IMR-90 (cell line): ENCODE results near the gene CTNND2. TPM values are rescaled to one million over a fixed set of nuclear protein-coding genes. Genes with fewer than 3 reads are reported as not detected.

ENCODE experiments used
- ATAC-seq: fragments of 200-7000 bp; cut with Tn5 transposase; 2 replicates; pipeline ENCODE4 v1.9.1; 2020; ENCODE audit warnings: low read depth, mild to moderate bottlenecking, moderate library complexity
- BruUV-seq: library from RNA; stranded (reverse); fragments of 400-500 nt; replicated peaks from 2 replicates; lab custom pipeline; 2021; lab: Mats Ljungman, UMichigan
- CTCF ChIA-PET: fragments of 300-600 bp; formaldehyde crosslinking; extraction: SDS; loops from one replicate; lab custom pipeline; 2021; ENCODE audit warnings: antibody characterized with exemption; lab: Yijun Ruan, JAX
- POLR2A ChIA-PET: fragments of 300-600 bp; sonication (Branson Sonifier 250); formaldehyde crosslinking; loops from one replicate; lab custom pipeline; 2022; ENCODE audit warnings: antibody characterized with exemption; ENCODE audit not compliant: unreplicated experiment; lab: Charles Lee
- DNase-seq: peaks from one replicate; pipeline ENCODE4 v3.0.0; 2013
- H2AFZ ChIP-seq: replicated peaks from 2 replicates; pipeline ENCODE3; 2013; ENCODE audit warnings: low read length, mild to moderate bottlenecking; ENCODE audit not compliant: poor library complexity
- H2AK5ac ChIP-seq: 2 replicates; pipeline ENCODE4 v1.6.1; 2013; ENCODE audit warnings: low read depth, low read length, inconsistent platforms
- H2AK9ac ChIP-seq: replicated peaks from 2 replicates; pipeline ENCODE3; 2013; ENCODE audit warnings: mild to moderate bottlenecking, low read depth, low read length, moderate library complexity; ENCODE audit not compliant: poor library complexity
- H2BK120ac ChIP-seq: 2 replicates; pipeline ENCODE4 v1.6.1; 2013; ENCODE audit warnings: low read depth, low read length, inconsistent platforms
- H2BK15ac ChIP-seq: 3 replicates; pipeline ENCODE4 v1.6.1; 2013; ENCODE audit warnings: low read depth, low read length, inconsistent platforms
- H2BK20ac ChIP-seq: 2 replicates; pipeline ENCODE4 v1.6.1; 2013; ENCODE audit warnings: low read depth, mild to moderate bottlenecking, inconsistent platforms, low read length, moderate library complexity
- H2BK5ac ChIP-seq: 2 replicates; pipeline ENCODE4 v1.6.1; 2013; ENCODE audit warnings: mild to moderate bottlenecking, low read depth, low read length, inconsistent platforms; ENCODE audit not compliant: poor library complexity, severe bottlenecking
- H3K14ac ChIP-seq: replicated peaks from 2 replicates; pipeline ENCODE4 v1.6.1; 2013; ENCODE audit warnings: low read depth, low read length, inconsistent platforms
- H3K18ac ChIP-seq: 2 replicates; pipeline ENCODE4 v1.6.1; 2013; ENCODE audit warnings: low read depth, low read length, control low read depth
- H3K23ac ChIP-seq: 2 replicates; pipeline ENCODE4 v1.6.1; 2013; ENCODE audit warnings: low read depth, low read length, inconsistent platforms
- H3K27ac ChIP-seq: 2 replicates; pipeline ENCODE4 v1.5.1; 2013; ENCODE audit warnings: mild to moderate bottlenecking, control low read depth, low read length; ENCODE audit not compliant: insufficient read depth
- H3K27me3 ChIP-seq: 2 replicates; pipeline ENCODE4 v1.6.1; 2013; ENCODE audit warnings: low read length; ENCODE audit not compliant: control insufficient read depth, insufficient read depth
- H3K36me3 ChIP-seq: 2 replicates; pipeline ENCODE4 v1.6.1; 2013; ENCODE audit warnings: low read length, mixed read lengths; ENCODE audit not compliant: control insufficient read depth, insufficient read depth
- H3K4ac ChIP-seq: 2 replicates; pipeline ENCODE4 v1.6.1; 2013; ENCODE audit warnings: low read depth, low read length, inconsistent platforms
- H3K4me1 ChIP-seq: 2 replicates; pipeline ENCODE4 v1.6.1; 2013; ENCODE audit warnings: low read length, mixed read lengths; ENCODE audit not compliant: control insufficient read depth, insufficient read depth
- H3K4me2 ChIP-seq: 2 replicates; pipeline ENCODE4 v1.6.1; 2013; ENCODE audit warnings: low read depth, mild to moderate bottlenecking, control low read depth, low read length, moderate library complexity
- H3K4me3 ChIP-seq: 2 replicates; pipeline ENCODE4 v1.5.1; 2013; ENCODE audit warnings: low read depth, mild to moderate bottlenecking, control low read depth, low read length, moderate library complexity; ENCODE audit not compliant: insufficient read depth
- H3K56ac ChIP-seq: 2 replicates; pipeline ENCODE4 v1.6.1; 2013; ENCODE audit warnings: low read length, inconsistent platforms; ENCODE audit not compliant: insufficient read depth; ENCODE audit errors: extremely low read depth
- H3K79me1 ChIP-seq, 2 experiments: 2 replicates each; pipeline ENCODE4 v1.6.1; 2013; ENCODE audit warnings: low read length in 2 of 2, inconsistent platforms in 1 of 2, low read depth in 1 of 2
- H3K9ac ChIP-seq: 2 replicates; pipeline ENCODE4 v1.6.1; 2013; ENCODE audit warnings: low read depth, low read length, control low read depth
- H3K9me1 ChIP-seq: 2 replicates; pipeline ENCODE4 v1.6.1; 2013; ENCODE audit warnings: low read length, inconsistent platforms; ENCODE audit not compliant: insufficient read depth
- H3K9me3 ChIP-seq: 2 replicates; pipeline ENCODE4 v1.6.1; 2013; ENCODE audit warnings: low read length; ENCODE audit not compliant: control insufficient read depth, insufficient read depth
- H4K20me1 ChIP-seq: 2 replicates; pipeline ENCODE4 v1.6.1; 2013; ENCODE audit warnings: low read length, inconsistent platforms; ENCODE audit not compliant: insufficient read depth
- H4K5ac ChIP-seq: 2 replicates; pipeline ENCODE4 v1.6.1; 2013; ENCODE audit warnings: mild to moderate bottlenecking, low read depth, low read length, control low read depth
- H4K8ac ChIP-seq, 2 experiments: 2 replicates each; pipeline ENCODE4 v1.6.1; 2013; ENCODE audit warnings: low read depth in 2 of 2, low read length in 2 of 2, control low read depth in 1 of 2, inconsistent platforms in 1 of 2
- H4K91ac ChIP-seq: 2 replicates; pipeline ENCODE4 v1.6.1; 2013; ENCODE audit warnings: low read depth, low read length, inconsistent platforms; ENCODE audit not compliant: insufficient read depth
- MAZ ChIP-seq: IDR thresholded peaks from 2 replicates; pipeline ENCODE4 v1.6.1; 2012; ENCODE audit warnings: low read depth, mild to moderate bottlenecking, low read length, improper control_type of control experiment, moderate library complexity, borderline replicate concordance
- MXI1 ChIP-seq: IDR thresholded peaks from 2 replicates; pipeline ENCODE4 v1.6.1; 2012; ENCODE audit warnings: low read depth, mild to moderate bottlenecking, low read length, moderate library complexity, borderline replicate concordance
- USF2 ChIP-seq: fragments of 150-350 bp; IDR thresholded peaks from 2 replicates; pipeline ENCODE4 v1.6.1; 2017; ENCODE audit warnings: mild to moderate bottlenecking, antibody characterized with exemption, low read length, low read depth
- WGBS, 2 experiments: methylation state at CpG; one replicate each; pipeline versions ENCODE4 v1.1.5 to v1.1.7; 2013; ENCODE audit warnings: missing lambda C conversion rate in 2 of 2; ENCODE audit not compliant: insufficient read length in 1 of 2; ENCODE audit errors: extremely low coverage in 2 of 2; 5-methylcytosine and 5-hydroxymethylcytosine counted together
- dilution Hi-C: fragments of 300-500 bp; cut with HindIII; formaldehyde crosslinking; loops from one replicate; pipeline ENCODE4 v1.14.3; 2018; ENCODE audit warnings: low sequenced_read_pairs; ENCODE audit not compliant: unreplicated experiment
- in situ Hi-C: fragments of 300-500 bp; cut with MboI; formaldehyde crosslinking; loops from 3 replicates; pipeline ENCODE4 v1.14.3; 2019; ENCODE audit warnings: low sequenced_read_pairs, inconsistent platforms, mixed read lengths
- intact Hi-C: fragments of 100-400 bp; cut with micrococcal nuclease; formaldehyde crosslinking; loops from 2 replicates; pipeline ENCODE4 v1.10.0; 2022
- polyA plus RNA-seq, 3 experiments: library from polyadenylated mRNA; depleted of rRNA; stranded (reverse); fragments of >200 nt; gene quantifications; 2 replicates each; pipeline ENCODE4 v1.2.3, GENCODE V29; 2012; ENCODE audit warnings: low replicate concordance in 1 of 3
- total RNA-seq: library from RNA; depleted of rRNA; stranded (reverse); fragments of >200 nt; gene quantifications from 2 replicates; pipeline ENCODE4 v1.2.3, GENCODE V29; 2012
- TF ChIP-seq, protein P1 (sequence below): conservative IDR thresholded peaks from 2 replicates; pipeline ENCODE4 v1.5.1; 2012; ENCODE audit warnings: mild to moderate bottlenecking, low read depth, low read length, improper control_type of control experiment

Gene CTNND2
- total and polyA plus RNA-seq, 2 of the 4 experiments (the other 2 are of a cell fraction), result not detected

- no peak overlapping the region for H3K4me2 ChIP-seq
- H4K91ac ChIP-seq, result no peak overlapping the region
- H3K18ac ChIP-seq, result no peak overlapping the region
- CTCF ChIA-PET, result interaction anchor here (0.6 kb wide), 1 partner anchor 1488 kb away, joined by 4 read pairs; no protein-coding TSS in a partner anchor
- POLR2A ChIA-PET, result no interaction called here
- TF ChIP-seq, protein P1, sequence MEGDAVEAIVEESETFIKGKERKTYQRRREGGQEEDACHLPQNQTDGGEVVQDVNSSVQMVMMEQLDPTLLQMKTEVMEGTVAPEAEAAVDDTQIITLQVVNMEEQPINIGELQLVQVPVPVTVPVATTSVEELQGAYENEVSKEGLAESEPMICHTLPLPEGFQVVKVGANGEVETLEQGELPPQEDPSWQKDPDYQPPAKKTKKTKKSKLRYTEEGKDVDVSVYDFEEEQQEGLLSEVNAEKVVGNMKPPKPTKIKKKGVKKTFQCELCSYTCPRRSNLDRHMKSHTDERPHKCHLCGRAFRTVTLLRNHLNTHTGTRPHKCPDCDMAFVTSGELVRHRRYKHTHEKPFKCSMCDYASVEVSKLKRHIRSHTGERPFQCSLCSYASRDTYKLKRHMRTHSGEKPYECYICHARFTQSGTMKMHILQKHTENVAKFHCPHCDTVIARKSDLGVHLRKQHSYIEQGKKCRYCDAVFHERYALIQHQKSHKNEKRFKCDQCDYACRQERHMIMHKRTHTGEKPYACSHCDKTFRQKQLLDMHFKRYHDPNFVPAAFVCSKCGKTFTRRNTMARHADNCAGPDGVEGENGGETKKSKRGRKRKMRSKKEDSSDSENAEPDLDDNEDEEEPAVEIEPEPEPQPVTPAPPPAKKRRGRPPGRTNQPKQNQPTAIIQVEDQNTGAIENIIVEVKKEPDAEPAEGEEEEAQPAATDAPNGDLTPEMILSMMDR, result no peak
- no peak for TF ChIP-seq MXI1
- TF ChIP-seq MAZ, result no peak
- TF ChIP-seq USF2, result no peak
- no peaks in the 10 kb centered on the region for H3K27me3 ChIP-seq
- BruUV-seq, result no TSS peak
- H3K4me3 ChIP-seq, result no peak overlapping the region
- H3K14ac ChIP-seq, result no peak overlapping the region
- no peaks in the 10 kb centered on the region for H3K9me1 ChIP-seq
- no peak overlapping the region for H2BK20ac ChIP-seq
- no peaks in the 10 kb centered on the region for H3K4me1 ChIP-seq
- H3K36me3 ChIP-seq, result no peaks in the 10 kb centered on the region
- no peak overlapping the region for H4K8ac ChIP-seq
- intact Hi-C loops (no loop called here), in situ Hi-C loops (no loop called here), dilution Hi-C loops (no loop called here)
- H3K27ac ChIP-seq, result no peak overlapping the region
- H3K79me1 ChIP-seq, result no peaks in the 10 kb centered on the region
- H2AK5ac ChIP-seq, result no peak overlapping the region
- H3K56ac ChIP-seq, result no peak overlapping the region
- no peak overlapping the region for H3K23ac ChIP-seq
- DNase-seq (no peak), ATAC-seq (no peak)
- no peak overlapping the region for H4K5ac ChIP-seq
- H3K4ac ChIP-seq, result no peak overlapping the region
- H3K9me3 ChIP-seq, result peaks cover 3% of the 10 kb centered on the region
- no peak overlapping the region for H3K9ac ChIP-seq
- WGBS, 2 experiments, result 50% methylated on average over 1 of the region's 3 CpGs; no CpG with 5 or more reads in 1 of the 2 experiments
- H2BK5ac ChIP-seq, result no peak overlapping the region
- no peak overlapping the region for H2AK9ac ChIP-seq
- H4K20me1 ChIP-seq, result no peaks in the 10 kb centered on the region
- H2BK15ac ChIP-seq, result no peak overlapping the region
- H2BK120ac ChIP-seq, result no peak overlapping the region
- no peak overlapping the region for H2AFZ ChIP-seq
Measured at GRCh38 chr5:11520241-11520930, 383.9 kb downstream of the CTNND2 start.
